Suppressor macrophage treated with lipopolysaccharide for 4 hours (primary cell): Measurements from ENCODE around the gene IKZF1.
A peak's percentile ranks its signal among the peaks of the same experiment; 100 is the strongest.

ENCODE experiments used
- DNase-seq: peaks from one replicate; pipeline ENCODE4 v3.0.0-alpha.2; 2020

The IKZF1 gene

GRCh38 chr7:50304129-50304910, at the start of gene IKZF1:
Gene IKZF1, plus strand, starts transcription at chr7:50304716. Its CDS starts 14,346 bp downstream, at chr7:50319062.
- DNase-seq: peak; percentile 97

- no peak for DNase-seq
Measured at GRCh38 chr7:50261593-50261992, 42.9 kb upstream of the IKZF1 start.

GRCh38 chr7:50262446-50262845, 42.1 kb upstream of the IKZF1 start:
- no peak for DNase-seq

- peak; percentile 58 for DNase-seq
Measured at GRCh38 chr7:50262916-50263690, 41.4 kb upstream of the IKZF1 start.

GRCh38 chr7:50264908-50265307, 39.6 kb upstream of the IKZF1 start:
- no peak for DNase-seq

- DNase-seq: no peak
Measured at GRCh38 chr7:50265968-50266634, 38.4 kb upstream of the IKZF1 start.

- DNase-seq: peak; percentile 65
Measured at GRCh38 chr7:50266635-50267386, 37.7 kb upstream of the IKZF1 start.

- no peak for DNase-seq
Measured at GRCh38 chr7:50267525-50268041, 36.9 kb upstream of the IKZF1 start.

- no peak for DNase-seq
Measured at GRCh38 chr7:50268223-50268622, 36.3 kb upstream of the IKZF1 start.

- DNase-seq: no peak
Measured at GRCh38 chr7:50268990-50269389, 35.5 kb upstream of the IKZF1 start.

GRCh38 chr7:50270531-50271018, 33.9 kb upstream of the IKZF1 start:
- no peak for DNase-seq

GRCh38 chr7:50272808-50273207, 31.7 kb upstream of the IKZF1 start:
- DNase-seq: no peak

- no peak for DNase-seq
Measured at GRCh38 chr7:50273301-50273700, 31.2 kb upstream of the IKZF1 start.

- DNase-seq: peak; percentile 47
Measured at GRCh38 chr7:50273870-50274269, 30.6 kb upstream of the IKZF1 start.

GRCh38 chr7:50274361-50274760, 30.2 kb upstream of the IKZF1 start:
- DNase-seq: peak; percentile 60

- no peak for DNase-seq
Measured at GRCh38 chr7:50275430-50275829, 29.1 kb upstream of the IKZF1 start.

- DNase-seq: peak; percentile 36
Measured at GRCh38 chr7:50276483-50276882, 28.0 kb upstream of the IKZF1 start.

- DNase-seq: no peak
Measured at GRCh38 chr7:50278120-50278519, 26.4 kb upstream of the IKZF1 start.

- peak; percentile 71 for DNase-seq
Measured at GRCh38 chr7:50281680-50282445, 22.7 kb upstream of the IKZF1 start.

GRCh38 chr7:50282813-50283605, 21.5 kb upstream of the IKZF1 start:
- DNase-seq: peak; percentile 93

- no peak for DNase-seq
Measured at GRCh38 chr7:50283731-50284130, 20.8 kb upstream of the IKZF1 start.
